Stimulated activated naive CD8-positive, alpha-beta T cell treated with anti-CD3 and anti-CD28 coated beads, Interleukin-15, amount 100 ng/mL, for 72 hours (primary cell): ENCODE measurements around the gene PLEKHH3.

Experiments used
- ATAC-seq: fragments of 150-1000 bp; cut with Tn5 transposase; 2 replicates; pipeline ENCODE4 v1.10.0; 2021; ENCODE audit warnings: mild to moderate bottlenecking, moderate library complexity
- DNase-seq, 2 donors: peaks; one replicate each; pipeline ENCODE4 v3.0.0; 2021 to 2022
- H3K27ac Mint-ChIP-seq, 2 donors: one replicate each; pipeline ENCODE4 v1.8.0; 2022; ENCODE audit warnings: mild to moderate bottlenecking in 2 of 2, mixed read lengths in 2 of 2, moderate library complexity in 2 of 2
- H3K27me3 Mint-ChIP-seq: one replicate; pipeline ENCODE4 v1.8.0; 2022; ENCODE audit warnings: mixed read lengths
- H3K4me1 Mint-ChIP-seq: one replicate; pipeline ENCODE4 v1.8.0; 2022; ENCODE audit warnings: mild to moderate bottlenecking, mixed read lengths
- H3K4me3 Mint-ChIP-seq, 2 donors: one replicate each; pipeline ENCODE4 v1.8.0; 2022; ENCODE audit warnings: mild to moderate bottlenecking in 2 of 2, mixed read lengths in 2 of 2, moderate library complexity in 1 of 2
- H3K9me3 Mint-ChIP-seq, 2 donors: one replicate each; pipeline ENCODE4 v1.8.0; 2022; ENCODE audit warnings: mixed read lengths in 2 of 2

Gene PLEKHH3

GRCh38 chr17:42694524-42694923, 17.7 kb upstream of the PLEKHH3 start:
- Mint-ChIP-seq H3K4me1 (no peaks in the 10 kb centered on the region), H3K4me3 (no peak overlapping the region), H3K27ac (no peak overlapping the region), H3K9me3 (no peaks in the 10 kb centered on the region), H3K27me3 (no peaks in the 10 kb centered on the region)
- ATAC-seq (no peak), DNase-seq (no peak)

DNA sequence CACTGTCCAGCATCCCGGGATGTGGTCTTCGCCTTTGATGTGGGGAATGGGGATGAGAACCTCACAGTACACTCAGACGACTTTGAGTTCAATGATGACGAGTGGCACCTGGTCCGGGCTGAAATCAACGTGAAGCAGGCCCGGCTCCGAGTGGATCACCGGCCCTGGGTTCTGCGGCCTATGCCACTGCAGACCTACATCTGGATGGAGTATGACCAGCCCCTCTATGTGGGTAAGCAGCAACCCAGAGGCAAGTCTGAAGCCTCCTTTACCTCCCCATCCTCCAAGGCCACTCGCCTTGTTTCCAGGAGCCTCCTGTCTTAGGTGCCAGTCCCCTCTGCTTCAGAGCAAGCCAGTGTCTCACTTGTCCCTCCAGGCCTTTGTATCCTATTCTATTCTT, 15.7 kb upstream of the PLEKHH3 start:
- Mint-ChIP-seq H3K4me1 (no peaks in the 10 kb centered on the region), H3K27me3 (no peaks in the 10 kb centered on the region), H3K4me3 (no peak overlapping the region), H3K9me3 (no peaks in the 10 kb centered on the region), H3K27ac (no peak overlapping the region)
- ATAC-seq, result no peak
- no peak for DNase-seq

DNA sequence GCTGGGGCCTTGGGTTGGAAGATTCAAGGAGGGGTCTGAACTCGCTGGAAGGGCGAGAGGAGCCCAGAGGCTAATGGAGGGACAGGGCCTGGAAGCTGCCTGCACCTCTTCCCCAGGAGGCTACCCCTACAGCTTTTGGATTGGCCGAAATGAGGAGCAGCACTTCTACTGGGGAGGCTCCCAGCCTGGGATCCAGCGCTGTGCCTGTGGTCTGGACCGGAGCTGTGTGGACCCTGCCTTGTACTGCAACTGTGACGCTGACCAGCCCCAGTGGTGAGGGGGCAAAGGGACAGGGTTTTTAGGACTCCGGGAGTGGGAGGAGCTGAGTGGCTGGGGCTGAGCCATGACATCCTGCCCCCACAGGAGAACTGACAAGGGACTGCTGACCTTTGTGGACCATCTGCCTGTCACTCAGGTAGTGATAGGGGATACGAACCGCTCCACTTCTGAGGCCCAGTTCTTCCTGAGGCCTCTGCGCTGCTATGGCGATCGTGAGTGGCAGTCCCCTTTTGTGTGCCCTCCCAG, 14.3 kb upstream of the PLEKHH3 start:
- Mint-ChIP-seq H3K27ac (peak overlapping the region in 1 of 2 donors; percentile 39), H3K9me3 (no peaks in the 10 kb centered on the region), H3K4me3 (no peak overlapping the region), H3K27me3 (no peaks in the 10 kb centered on the region), H3K4me1 (no peaks in the 10 kb centered on the region)
- DNase-seq (no peak), ATAC-seq (no peak)

GRCh38 chr17:42690596-42690995, 13.8 kb upstream of the PLEKHH3 start:
- H3K4me1 Mint-ChIP-seq, result no peaks in the 10 kb centered on the region
- H3K27ac Mint-ChIP-seq, result no peak overlapping the region
- DNase-seq, result no peak
- no peaks in the 10 kb centered on the region for H3K27me3 Mint-ChIP-seq
- H3K9me3 Mint-ChIP-seq, result no peaks in the 10 kb centered on the region
- ATAC-seq, result no peak
- no peak overlapping the region for H3K4me3 Mint-ChIP-seq

DNA sequence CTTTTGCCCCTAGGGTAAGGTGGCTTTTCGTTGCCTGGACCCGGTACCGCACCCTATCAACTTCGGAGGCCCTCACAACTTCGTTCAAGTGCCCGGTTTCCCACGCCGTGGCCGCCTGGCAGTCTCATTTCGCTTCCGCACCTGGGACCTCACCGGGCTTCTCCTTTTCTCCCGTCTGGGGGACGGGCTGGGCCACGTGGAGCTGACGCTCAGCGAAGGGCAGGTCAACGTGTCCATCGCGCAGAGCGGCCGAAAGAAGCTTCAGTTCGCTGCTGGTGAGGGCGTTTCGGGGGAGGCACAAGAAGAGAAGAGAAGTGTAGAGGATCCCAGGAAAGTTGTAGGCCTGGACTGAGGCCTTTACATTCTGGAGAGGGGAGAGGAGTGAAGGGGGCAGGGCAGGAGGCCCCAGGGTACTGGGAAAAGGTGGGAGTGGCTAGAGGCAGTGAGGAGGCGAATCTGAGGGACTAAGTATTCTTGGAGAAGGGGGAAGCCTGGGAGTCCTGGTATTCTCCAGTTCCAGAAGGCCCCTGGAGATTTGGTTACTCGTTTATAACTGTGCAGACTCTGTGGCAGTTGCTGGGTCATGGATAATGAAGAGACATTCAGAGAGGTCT, 11.0 kb upstream of the PLEKHH3 start:
- Mint-ChIP-seq H3K27ac (peak overlapping the region in 1 of 2 donors; percentile 61), H3K9me3 (no peaks in the 10 kb centered on the region), H3K27me3 (peaks cover 26% of the 10 kb centered on the region), H3K4me1 (peaks cover 14% of the 10 kb centered on the region), H3K4me3 (no peak overlapping the region)
- no peak for DNase-seq
- no peak for ATAC-seq

GRCh38 chr17:42686520-42687128, 9.8 kb upstream of the PLEKHH3 start:
- Mint-ChIP-seq H3K4me3 (no peak overlapping the region), H3K9me3 (no peaks in the 10 kb centered on the region), H3K4me1 (peaks cover 26% of the 10 kb centered on the region), H3K27me3 (peaks cover 38% of the 10 kb centered on the region), H3K27ac (no peak overlapping the region)
- no peak for DNase-seq
- no peak for ATAC-seq

DNA sequence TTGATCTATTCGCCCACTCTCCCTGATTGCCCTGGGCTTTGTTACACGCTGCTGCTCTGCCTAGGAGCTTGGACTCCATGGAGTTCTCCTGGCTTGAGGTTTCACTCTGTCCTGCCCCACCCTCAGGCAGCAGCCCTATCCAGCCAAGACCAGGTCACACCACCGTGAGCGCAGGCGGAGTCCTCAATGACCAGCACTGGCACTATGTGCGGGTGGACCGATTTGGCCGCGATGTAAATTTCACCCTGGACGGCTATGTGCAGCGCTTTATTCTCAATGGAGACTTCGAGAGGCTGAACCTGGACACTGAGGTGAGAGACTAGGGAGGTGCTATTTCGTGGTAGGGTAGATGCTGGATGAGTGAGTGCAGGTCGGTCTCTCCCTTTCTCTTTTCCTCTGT, 9.0 kb upstream of the PLEKHH3 start:
- DNase-seq, result no peak
- peaks cover 34% of the 10 kb centered on the region for H3K4me1 Mint-ChIP-seq
- ATAC-seq, result no peak
- H3K4me3 Mint-ChIP-seq, result no peak overlapping the region
- H3K27ac Mint-ChIP-seq, result no peak overlapping the region
- peaks cover 46% of the 10 kb centered on the region for H3K27me3 Mint-ChIP-seq
- no peaks in the 10 kb centered on the region for H3K9me3 Mint-ChIP-seq

DNA sequence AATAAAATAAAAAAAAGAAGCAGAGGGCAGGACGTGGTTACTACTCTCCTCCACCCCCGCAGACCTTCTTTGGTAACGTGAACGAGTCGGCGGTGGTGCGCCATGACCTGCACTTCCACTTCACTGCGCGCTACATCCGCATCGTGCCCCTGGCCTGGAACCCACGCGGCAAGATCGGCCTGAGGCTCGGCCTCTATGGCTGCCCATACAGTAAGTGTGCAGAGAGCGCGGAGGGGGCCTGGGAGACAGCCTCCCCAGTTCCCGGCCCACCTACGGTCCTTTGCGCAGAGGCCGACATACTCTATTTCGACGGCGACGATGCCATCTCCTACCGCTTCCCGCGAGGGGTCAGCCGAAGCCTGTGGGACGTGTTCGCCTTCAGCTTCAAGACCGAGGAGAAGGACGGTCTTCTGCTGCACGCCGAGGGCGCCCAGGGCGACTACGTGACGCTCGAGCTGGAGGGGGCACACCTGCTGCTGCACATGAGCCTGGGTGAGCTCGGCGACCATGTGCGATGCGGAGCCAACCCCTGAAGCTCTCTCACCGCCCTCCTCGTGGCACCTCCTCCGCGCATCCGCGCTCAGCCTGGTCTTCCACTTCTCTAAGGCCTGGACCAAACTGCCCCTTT, 8.2 kb upstream of the PLEKHH3 start:
- ATAC-seq, result no peak
- H3K27ac Mint-ChIP-seq, result no peak overlapping the region
- H3K27me3 Mint-ChIP-seq, result peaks cover 54% of the 10 kb centered on the region
- H3K4me3 Mint-ChIP-seq, result no peak overlapping the region
- peaks cover 42% of the 10 kb centered on the region for H3K4me1 Mint-ChIP-seq
- DNase-seq, result no peak
- no peaks in the 10 kb centered on the region for H3K9me3 Mint-ChIP-seq

- Mint-ChIP-seq H3K4me3 (peak overlapping the region; percentile 5 to 85), H3K27me3 (peaks cover 59% of the 10 kb centered on the region), H3K4me1 (peaks cover 57% of the 10 kb centered on the region), H3K27ac (no peak overlapping the region), H3K9me3 (no peaks in the 10 kb centered on the region)
- DNase-seq (no peak), ATAC-seq (no peak)
Observed at GRCh38 chr17:42683407-42684034, 6.7 kb upstream of the PLEKHH3 start.

DNA sequence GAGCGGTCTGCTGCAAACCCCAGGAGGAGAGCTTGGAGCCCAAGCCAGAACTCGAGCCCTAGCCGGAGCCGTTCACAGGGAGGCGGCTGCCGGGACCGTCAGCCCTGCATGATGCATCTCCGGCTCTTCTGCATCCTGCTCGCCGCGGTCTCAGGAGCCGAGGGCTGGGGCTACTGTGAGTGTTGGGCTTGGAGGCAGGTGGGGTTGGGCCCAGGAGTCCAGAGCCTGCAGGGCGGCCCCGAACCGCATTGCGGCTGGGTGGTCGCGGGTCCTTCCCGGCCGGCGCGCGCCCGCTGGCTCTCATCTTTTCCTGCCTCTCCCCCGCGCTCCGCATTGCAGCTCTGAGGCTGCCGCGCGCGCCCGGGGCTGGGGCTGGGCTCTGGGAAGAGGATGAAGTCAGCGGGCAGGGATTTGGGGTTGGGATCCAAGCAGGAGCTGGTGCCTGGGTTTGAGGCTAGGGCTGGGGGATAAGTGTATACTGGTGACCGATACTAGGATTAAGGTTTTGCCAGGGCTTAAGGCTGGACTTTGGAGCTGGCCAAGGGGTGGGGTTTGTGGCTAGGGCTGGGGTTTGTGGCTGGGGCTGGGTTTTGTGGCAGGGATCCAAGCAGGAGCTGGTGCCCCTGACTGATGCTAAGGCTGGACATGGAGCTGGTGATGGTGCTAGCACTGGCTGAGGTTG, 6.1 kb upstream of the PLEKHH3 start:
- ATAC-seq, result peak; percentile 18
- H3K4me3 Mint-ChIP-seq, result peak overlapping the region; percentile 75 to 85
- peaks cover 59% of the 10 kb centered on the region for H3K27me3 Mint-ChIP-seq
- H3K4me1 Mint-ChIP-seq, result peaks cover 62% of the 10 kb centered on the region
- no peak overlapping the region for H3K27ac Mint-ChIP-seq
- DNase-seq, result peak in 1 of 2 donors; percentile 35
- no peaks in the 10 kb centered on the region for H3K9me3 Mint-ChIP-seq

DNA sequence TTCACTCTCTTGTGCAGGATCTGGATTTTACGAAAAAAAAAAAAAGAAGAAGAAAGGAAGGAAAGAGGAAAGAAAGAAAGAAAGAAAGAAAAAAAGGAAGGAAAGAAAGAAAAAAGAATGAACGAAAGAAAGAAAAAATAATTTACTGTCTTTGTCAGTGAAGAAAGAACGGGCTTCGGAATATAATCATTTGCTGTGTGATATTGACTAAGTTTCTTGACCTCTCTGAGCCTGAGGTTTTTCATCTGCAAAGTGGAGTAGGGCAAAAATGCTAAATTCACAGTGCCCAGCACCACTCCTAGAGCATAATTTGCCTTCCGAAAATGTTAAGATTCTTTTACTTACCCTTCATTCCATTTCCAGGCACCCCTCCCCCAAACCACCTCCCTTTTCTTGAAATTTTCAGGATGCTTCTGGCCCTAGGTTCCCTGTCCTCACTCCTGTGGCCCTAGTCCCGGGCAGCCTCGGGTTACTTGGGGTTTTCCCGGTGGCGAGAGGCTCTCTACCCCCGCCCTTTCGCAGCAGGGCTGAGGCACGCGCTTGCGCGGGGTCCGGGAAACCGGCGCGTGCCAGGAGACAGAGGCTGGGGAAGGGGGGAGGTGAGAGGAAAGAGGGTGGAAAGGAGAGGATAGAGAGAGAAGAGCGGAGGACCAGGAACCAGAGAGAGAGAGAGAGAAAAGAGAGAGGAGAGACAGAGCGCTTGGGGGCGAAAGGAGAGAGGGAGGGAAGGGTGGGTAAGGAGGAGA, 5.4 kb upstream of the PLEKHH3 start, which contains the start of gene CNTNAP1:
Gene CNTNAP1 (plus strand): TSS at position 556 of the 746 bp plus-strand sequence. CDS start 299 bp downstream, outside the sequence.
- Mint-ChIP-seq H3K4me1 (peaks cover 70% of the 10 kb centered on the region), H3K27ac (no peak within 1 kb of the TSS), H3K27me3 (peaks cover 59% of the 10 kb centered on the region), H3K9me3 (no peaks in the 10 kb centered on the region), H3K4me3 (peak within 1 kb of the TSS; percentile 75 to 85)
- DNase-seq, result no peak
- ATAC-seq, result no peak

DNA sequence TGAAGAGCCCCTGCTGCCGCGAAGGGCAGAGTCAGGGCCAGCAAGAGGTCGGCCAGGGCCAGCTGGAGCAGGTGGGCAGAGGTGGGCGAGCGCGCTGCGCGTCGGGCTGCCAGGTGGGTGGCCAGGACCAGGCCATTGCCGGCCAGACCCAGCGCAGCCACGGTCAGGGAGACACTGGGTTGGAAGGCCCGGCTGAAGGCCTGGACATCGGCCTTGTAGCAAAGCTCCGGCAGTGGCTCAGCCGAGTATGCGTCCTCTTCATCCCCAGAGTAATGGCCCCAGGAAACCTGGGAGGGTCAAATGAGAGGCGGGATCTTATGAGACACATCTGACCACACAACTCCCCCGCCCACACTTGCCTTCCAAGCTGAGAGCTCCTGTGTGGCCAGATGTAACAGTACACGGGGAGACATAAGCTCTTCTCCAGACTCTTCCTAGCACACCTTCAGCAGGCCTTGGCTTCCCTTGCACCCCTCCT, 3.6 kb upstream of the PLEKHH3 start:
- Mint-ChIP-seq H3K9me3 (no peaks in the 10 kb centered on the region), H3K4me3 (peak overlapping the region; percentile 87 to 93), H3K4me1 (peaks cover 82% of the 10 kb centered on the region), H3K27ac (no peak overlapping the region), H3K27me3 (peaks cover 71% of the 10 kb centered on the region)
- DNase-seq (no peak), ATAC-seq (no peak)

DNA sequence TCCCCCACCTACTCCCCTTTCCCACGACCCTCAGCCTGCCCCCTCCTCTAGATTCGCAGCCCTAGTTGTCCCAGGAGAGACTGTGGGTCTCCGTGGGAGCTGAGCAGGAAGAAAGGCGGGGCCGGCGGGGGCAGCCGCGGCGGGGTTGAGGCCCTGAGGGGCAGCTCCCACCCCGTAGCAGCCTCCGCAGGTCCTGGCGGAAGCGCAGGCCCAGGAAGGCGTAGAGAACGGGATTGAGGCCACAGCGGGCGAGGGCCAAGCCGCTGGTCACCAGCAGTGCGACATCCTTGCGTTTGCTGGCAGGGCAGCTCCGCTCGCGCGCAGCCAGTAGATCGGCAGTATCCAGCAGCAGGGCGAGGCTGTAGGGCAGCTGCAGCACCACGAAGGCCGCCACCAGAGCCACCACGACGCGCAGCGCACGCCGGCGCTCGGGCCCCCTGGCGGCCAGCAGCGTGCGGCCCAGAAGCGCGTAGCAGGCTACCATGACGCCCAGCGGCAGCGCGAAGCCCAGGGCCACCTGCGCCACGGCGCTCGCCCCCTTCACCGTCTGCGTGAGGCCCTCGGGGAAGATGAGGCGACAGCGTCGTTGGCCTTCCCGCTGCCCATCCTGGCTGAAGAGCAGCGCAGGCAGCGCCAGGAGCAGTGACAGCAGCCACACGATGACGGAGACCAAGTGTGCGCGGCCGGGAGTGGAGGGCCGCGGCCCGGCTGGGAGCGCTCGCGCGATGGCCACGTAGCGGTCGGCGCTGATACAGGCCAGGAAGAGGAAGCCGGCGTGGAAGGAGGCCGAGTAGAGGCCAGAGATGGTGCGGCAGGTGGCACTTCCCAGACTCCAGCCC, 2.9 kb upstream of the PLEKHH3 start:
- peaks cover 88% of the 10 kb centered on the region for H3K4me1 Mint-ChIP-seq
- peaks cover 72% of the 10 kb centered on the region for H3K27me3 Mint-ChIP-seq
- peak overlapping the region; percentile 82 to 91 for H3K27ac Mint-ChIP-seq
- no peaks in the 10 kb centered on the region for H3K9me3 Mint-ChIP-seq
- H3K4me3 Mint-ChIP-seq, result peak overlapping the region; percentile 87 to 93
- ATAC-seq (peak; percentile 68), DNase-seq (peak; percentile 81 to 87)

DNA sequence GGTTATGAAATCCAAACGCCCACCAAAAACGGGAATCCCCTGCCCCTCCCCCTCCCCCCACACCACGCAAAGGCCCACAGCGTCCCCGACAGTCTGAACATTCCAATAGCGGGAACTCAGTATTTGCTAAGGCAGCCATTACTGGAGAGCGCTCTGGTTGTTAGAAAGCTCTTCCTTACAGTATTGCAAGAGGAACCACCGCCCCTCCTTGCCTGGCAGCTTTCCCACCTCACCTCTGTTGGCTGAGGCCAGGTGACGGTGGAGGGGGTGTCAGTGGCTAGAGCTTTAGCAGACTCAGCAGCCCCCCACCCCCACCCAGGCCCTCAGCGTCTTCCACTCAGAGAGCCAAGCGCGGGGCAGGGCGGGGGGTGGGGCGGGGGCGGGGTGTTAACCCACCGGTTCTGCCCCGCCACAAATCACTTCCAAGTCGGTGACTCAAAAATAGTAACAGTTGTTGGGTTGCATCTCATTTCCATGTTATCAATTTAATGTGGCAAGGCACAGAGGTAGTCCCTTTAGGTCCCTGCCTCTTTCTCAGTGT, 2.2 kb upstream of the PLEKHH3 start:
- peak in 1 of 2 donors; percentile 69 for DNase-seq
- H3K4me3 Mint-ChIP-seq, result peak overlapping the region; percentile 87 to 93
- H3K27ac Mint-ChIP-seq, result peak overlapping the region in 1 of 2 donors; percentile 82
- no peaks in the 10 kb centered on the region for H3K9me3 Mint-ChIP-seq
- H3K27me3 Mint-ChIP-seq, result peaks cover 72% of the 10 kb centered on the region
- peaks cover 93% of the 10 kb centered on the region for H3K4me1 Mint-ChIP-seq
- ATAC-seq, result peak; percentile 59
